GM19025 (cell line): Measurements from ENCODE around the gene NUP107.

ENCODE experiments used
- ATAC-seq: cut with Tn5 transposase; IDR thresholded peaks from one replicate; pipeline ENCODE4 v1.9.1; 2021; ENCODE audit warnings: mild to moderate bottlenecking, low read depth, moderate library complexity; ENCODE audit not compliant: unreplicated experiment

NUP107 gene

GRCh38 chr12:68793975-68794652 lies 107.3 kb downstream of the NUP107 start:
- ATAC-seq, result no peak

GRCh38 chr12:68794653-68795251 lies 108.0 kb downstream of the NUP107 start:
- ATAC-seq, result no peak
